HepG2 (cell line): ENCODE data around the gene NCBP1. TPM values are rescaled to one million over a fixed set of nuclear protein-coding genes. Genes with fewer than 3 reads are reported as not detected.

Experiments
- ATAC-seq: fragments of 200-7000 bp; cut with Tn5 transposase; 3 replicates; pipeline ENCODE4 v1.9.1; 2020; ENCODE audit warnings: mild to moderate bottlenecking, moderate library complexity
- BruUV-seq: library from RNA; stranded (reverse); fragments of 400-500 nt; replicated peaks from 2 replicates; lab custom pipeline; 2021; lab: Mats Ljungman, UMichigan
- CTCF ChIA-PET: fragments of 300-600 bp; formaldehyde crosslinking; extraction: SDS; loops from one replicate; lab custom pipeline; 2021; ENCODE audit warnings: low total read pairs, inconsistent platforms, low intra/inter-chr PET ratio; lab: Yijun Ruan, JAX
- POLR2A ChIA-PET: fragments of 350-600 bp; sonication (Branson Sonifier 250); formaldehyde crosslinking; loops from one replicate; lab custom pipeline; 2020; ENCODE audit warnings: antibody characterized with exemption, inconsistent platforms; lab: Yijun Ruan, JAX
- DNase-seq: peaks from one replicate; pipeline ENCODE4 v3.0.0-alpha.2; 2015; ENCODE audit warnings: low spot score
- FAIRE-seq: peaks from 3 replicates; lab custom pipeline; 2011; peaks lifted over from hg19 to GRCh38; lab: Jason Lieb, UNC
- H2AFZ ChIP-seq: one replicate; pipeline ENCODE4 v1.6.1; 2011; ENCODE audit warnings: low read length, inconsistent platforms
- H3K27ac ChIP-seq: fragments of 300-600 bp; 3 replicates; pipeline ENCODE4 v1.8.0; 2011; ENCODE audit warnings: mixed run types, mild to moderate bottlenecking, mixed read lengths, low read length, inconsistent platforms; ENCODE audit not compliant: insufficient read depth; ENCODE audit errors: extremely low read length
- H3K27me3 ChIP-seq, 2 experiments: fragments of 200-600 bp in 1 of 2; 2 replicates in 1 of 2; 3 replicates in 1 of 2; pipeline versions ENCODE4 v1.6.0 to v1.8.0; 2011; ENCODE audit warnings: low read length in 2 of 2, mild to moderate bottlenecking in 2 of 2, moderate library complexity in 2 of 2, inconsistent platforms in 1 of 2; ENCODE audit not compliant: insufficient read depth in 2 of 2, control insufficient read depth in 1 of 2
- H3K36me3 ChIP-seq, 2 experiments: fragments of 200-600 bp in 1 of 2; replicated peaks in 1 of 2; 2 replicates in 1 of 2; 3 replicates in 1 of 2; pipeline versions ENCODE4 v1.5.1 to v1.8.0; 2011; ENCODE audit warnings: low read length in 2 of 2, inconsistent platforms in 1 of 2; ENCODE audit not compliant: insufficient read depth in 2 of 2, control insufficient read depth in 1 of 2
- H3K4me1 ChIP-seq: 2 replicates; pipeline ENCODE4 v1.5.1; 2012; ENCODE audit warnings: low read length, inconsistent platforms; ENCODE audit not compliant: insufficient read depth
- H3K4me2 ChIP-seq: 2 replicates; pipeline ENCODE4 v1.6.0; 2011; ENCODE audit warnings: low read depth, low read length, inconsistent platforms
- H3K4me3 ChIP-seq, 3 experiments: fragments of 200-600 bp in 1 of 3; sonication (generic), shearing (Covaris generic) in 1 of 3; replicated peaks in 1 of 3; 2 replicates each; pipeline ENCODE4 v1.5.1; 2011 to 2016; ENCODE audit warnings: low read length in 3 of 3, inconsistent platforms in 2 of 3, low read depth in 2 of 3, mild to moderate bottlenecking in 2 of 3, control low read depth in 1 of 3, mixed read lengths in 1 of 3; ENCODE audit not compliant: insufficient read depth in 1 of 3
- H3K79me2 ChIP-seq: one replicate; pipeline ENCODE4 v1.6.1; 2011; ENCODE audit warnings: low read length, inconsistent platforms; ENCODE audit not compliant: insufficient read depth
- H3K9ac ChIP-seq: 2 replicates; pipeline ENCODE4 v1.6.0; 2011; ENCODE audit warnings: mild to moderate bottlenecking, low read depth, low read length, inconsistent platforms; ENCODE audit not compliant: insufficient read depth
- H3K9me3 ChIP-seq: 2 replicates; pipeline ENCODE4 v1.5.1; 2012; ENCODE audit warnings: mild to moderate bottlenecking, low read length
- H4K20me1 ChIP-seq: 2 replicates; pipeline ENCODE4 v1.6.0; 2011; ENCODE audit warnings: inconsistent platforms, mild to moderate bottlenecking, low read length, moderate library complexity; ENCODE audit not compliant: insufficient read depth
- BRCA1 ChIP-seq: sonication (generic); formaldehyde crosslinking; IDR thresholded peaks from 2 replicates; pipeline ENCODE4 v1.4.0; 2020; ENCODE audit warnings: missing genetic modification reagents
- MEIS1 ChIP-seq: sonication (generic); formaldehyde crosslinking; IDR thresholded peaks from 2 replicates; pipeline ENCODE4 v1.9.0; 2021; ENCODE audit warnings: mild to moderate bottlenecking, missing genetic modification reagents, moderate library complexity, borderline replicate concordance
- MTERF4 ChIP-seq: sonication (generic); formaldehyde crosslinking; IDR thresholded peaks from 2 replicates; pipeline ENCODE4 v1.8.0; 2023; ENCODE audit warnings: mild to moderate bottlenecking, missing genetic modification reagents
- PAXIP1 ChIP-seq: sonication (generic); formaldehyde crosslinking; conservative IDR thresholded peaks from 2 replicates; pipeline ENCODE4 v1.4.0; 2020; ENCODE audit warnings: mild to moderate bottlenecking, missing genetic modification reagents, moderate library complexity
- PLRG1 ChIP-seq: fragments of 450-650 bp; conservative IDR thresholded peaks from 2 replicates; pipeline ENCODE4 v1.6.1; 2016
- RBFOX2 ChIP-seq: fragments of 200-400 bp; formaldehyde crosslinking; IDR thresholded peaks from 2 replicates; pipeline ENCODE4 v1.6.1; 2017; ENCODE audit warnings: low read depth, mild to moderate bottlenecking, low read length
- RFXANK ChIP-seq: IDR thresholded peaks from 2 replicates; pipeline ENCODE4 v1.6.1; 2016
- SCMH1 ChIP-seq: sonication (generic); formaldehyde crosslinking; IDR thresholded peaks from 2 replicates; pipeline ENCODE4 v1.9.0; 2021; ENCODE audit warnings: missing genetic modification reagents, mild to moderate bottlenecking, borderline replicate concordance
- ZBTB14 ChIP-seq: sonication (generic); formaldehyde crosslinking; IDR thresholded peaks from 2 replicates; pipeline ENCODE4 v1.4.0; 2020; ENCODE audit warnings: missing genetic modification reagents
- ZFP36L1 ChIP-seq: sonication (generic); formaldehyde crosslinking; IDR thresholded peaks from 2 replicates; pipeline ENCODE4 v1.8.0; 2022; ENCODE audit warnings: mild to moderate bottlenecking, missing genetic modification reagents, moderate library complexity
- ZNF235 ChIP-seq: sonication (generic); formaldehyde crosslinking; IDR thresholded peaks from 2 replicates; pipeline ENCODE4 v1.8.1; 2023; ENCODE audit warnings: mild to moderate bottlenecking, missing genetic modification reagents, borderline replicate concordance
- ZNF33A ChIP-seq: sonication (generic); formaldehyde crosslinking; IDR thresholded peaks from 2 replicates; pipeline ENCODE4 v1.5.1; 2020; ENCODE audit warnings: missing genetic modification reagents, mild to moderate bottlenecking, moderate library complexity, borderline replicate concordance
- ZNF614 ChIP-seq: IDR thresholded peaks from 2 replicates; pipeline ENCODE4 v1.6.1; 2018; ENCODE audit warnings: missing biosample characterization, missing genetic modification reagents, inconsistent platforms, borderline replicate concordance
- ZNF619 ChIP-seq: sonication (generic); formaldehyde crosslinking; IDR thresholded peaks from 2 replicates; pipeline ENCODE4 v1.4.0; 2020; ENCODE audit warnings: mild to moderate bottlenecking, missing genetic modification reagents
- ZNF674 ChIP-seq: sonication (generic); formaldehyde crosslinking; IDR thresholded peaks from 2 replicates; pipeline ENCODE4 v1.5.0; 2020; ENCODE audit warnings: low read depth, mild to moderate bottlenecking, missing genetic modification reagents
- ZNF704 ChIP-seq: sonication (generic); formaldehyde crosslinking; IDR thresholded peaks from 2 replicates; pipeline ENCODE4 v1.8.1; 2023; ENCODE audit warnings: mild to moderate bottlenecking, inconsistent platforms, moderate library complexity, missing genetic modification reagents, borderline replicate concordance
- ZNF788 ChIP-seq: sonication (generic); formaldehyde crosslinking; IDR thresholded peaks from 2 replicates; pipeline ENCODE4 v1.5.0; 2020; ENCODE audit warnings: mild to moderate bottlenecking, missing genetic modification reagents, borderline replicate concordance
- ZSCAN31 ChIP-seq: sonication (generic); formaldehyde crosslinking; IDR thresholded peaks from 2 replicates; pipeline ENCODE4 v1.5.0; 2020; ENCODE audit warnings: low read depth, mild to moderate bottlenecking, missing genetic modification reagents
- WGBS: methylation state at CpG from one replicate; pipeline ENCODE4 v1.1.6; 2017; ENCODE audit warnings: low lambda C conversion rate; 5-methylcytosine and 5-hydroxymethylcytosine counted together
- in situ Hi-C: cut with HindIII; loops from 2 replicates; pipeline ENCODE4 v1.10.0; 2017; ENCODE audit warnings: low pct_unique_long_range_greater_than_20kb; ENCODE audit not compliant: extremely low pct_ligation_motif_present
- intact Hi-C: fragments of 100-400 bp; cut with micrococcal nuclease; formaldehyde crosslinking; loops from one replicate; pipeline ENCODE4 v1.10.0; 2022; ENCODE audit not compliant: unreplicated experiment
- polyA plus RNA-seq, 8 experiments: library from polyadenylated mRNA; depleted of rRNA in 3 of 8; stranded (reverse) in 7 of 8; unstranded in 1 of 8; fragments of >200 nt; fragmentation: Illumina TruSeq in 4 of 8; extraction: Trizol in 4 of 8; gene quantifications; 2 replicates each; pipeline versions ENCODE4 v1.2.1 to v1.2.3, GENCODE V29; 2011 to 2016; ENCODE audit warnings: low read depth in 4 of 8, missing spikeins in 1 of 8, mixed read lengths in 1 of 8; ENCODE audit not compliant: insufficient read depth in 1 of 8
- total RNA-seq, 5 experiments: library from RNA; depleted of rRNA; stranded (reverse); fragments of >200 nt; fragmentation: Illumina TruSeq; extraction: Trizol; gene quantifications; 2 replicates each; pipeline ENCODE4 v1.2.3, GENCODE V29; 2016; ENCODE audit warnings: low read depth in 1 of 5

The NCBP1 gene
- total and polyA plus RNA-seq, 2 of the 13 experiments (the other 11 are each of a cell fraction or from before 2014, with no cell fraction given) = 13.3 to 40.2 TPM

- no peak overlapping the region for H3K4me3 ChIP-seq
- no peak overlapping the region for H3K9ac ChIP-seq
- FAIRE-seq = no peak
- no peak for ATAC-seq
- H3K4me2 ChIP-seq = no peak overlapping the region
- no peaks in the 10 kb centered on the region for H3K27me3 ChIP-seq
- in situ Hi-C loops = no loop called here
- no peak for DNase-seq
- TF ChIP-seq ZNF704 (CRISPR knock-in tag) (no peak), RFXANK (CRISPR knock-in tag) (no peak), RBFOX2 (no peak), MTERF4 (no peak), ZSCAN31 (no peak), ZNF619 (CRISPR knock-in tag) (no peak), ZNF788 (CRISPR knock-in tag) (no peak), ZNF674 (no peak), PLRG1 (no peak), ZFP36L1 (CRISPR knock-in tag) (no peak), MEIS1 (no peak), SCMH1 (CRISPR knock-in tag) (no peak), ZNF33A (CRISPR knock-in tag) (no peak), ZNF235 (CRISPR knock-in tag) (no peak), BRCA1 (no peak), ZNF614 (no peak), ZBTB14 (CRISPR knock-in tag) (no peak), PAXIP1 (CRISPR knock-in tag) (no peak)
- TF ChIP-seq, all 625 proteins: peak for 0
- ChIA-PET POLR2A (no interaction called here), CTCF (no interaction called here)
- H4K20me1 ChIP-seq = no peaks in the 10 kb centered on the region
- no peaks in the 10 kb centered on the region for H3K36me3 ChIP-seq
- WGBS = 19% methylated on average over 3 of the region's 3 CpGs
- H3K27ac ChIP-seq = no peak overlapping the region
- BruUV-seq = no TSS peak
- H2AFZ ChIP-seq = no peak overlapping the region
- intact Hi-C loops = no loop called here
- H3K79me2 ChIP-seq = no peaks in the 10 kb centered on the region
- H3K9me3 ChIP-seq = peaks cover 6% of the 10 kb centered on the region; the same call in 1 of the 2 replicates
- peaks cover 21% of the 10 kb centered on the region for H3K4me1 ChIP-seq
Measured at GRCh38 chr9:97717866-97718265, 84.2 kb downstream of the NCBP1 start.
